GM18907 (cell line): ENCODE measurements around the gene ADGRG6.

Source experiments
- ATAC-seq: cut with Tn5 transposase; IDR thresholded peaks from one replicate; pipeline ENCODE4 v1.9.1; 2021; ENCODE audit warnings: mild to moderate bottlenecking, moderate library complexity; ENCODE audit not compliant: unreplicated experiment

Gene ADGRG6

GRCh38 chr6:142320366-142320765 is 18.6 kb downstream of the ADGRG6 start:
- ATAC-seq, result no peak

DNA sequence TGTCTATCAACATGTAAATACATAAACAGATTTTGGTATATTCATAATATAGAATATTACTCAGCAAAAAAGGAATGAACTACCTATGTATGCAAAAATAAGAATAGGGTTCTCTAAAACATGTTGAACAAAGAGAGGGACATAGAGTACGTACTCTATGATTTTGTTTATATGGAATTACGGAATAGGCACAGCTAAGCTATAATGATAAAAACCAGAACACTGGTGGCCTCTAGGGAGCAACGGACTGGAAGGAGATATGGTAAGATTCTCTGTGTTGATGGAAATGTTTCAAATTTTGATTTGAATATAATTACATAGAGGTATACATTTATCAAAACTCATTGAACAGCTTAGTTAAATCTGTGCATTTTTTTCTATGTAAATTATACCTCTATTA is 19.6 kb downstream of the ADGRG6 start:
- no peak for ATAC-seq

- no peak for ATAC-seq
These were observed 20.3 kb downstream of the ADGRG6 start for GRCh38 chr6:142322066-142322465.

DNA sequence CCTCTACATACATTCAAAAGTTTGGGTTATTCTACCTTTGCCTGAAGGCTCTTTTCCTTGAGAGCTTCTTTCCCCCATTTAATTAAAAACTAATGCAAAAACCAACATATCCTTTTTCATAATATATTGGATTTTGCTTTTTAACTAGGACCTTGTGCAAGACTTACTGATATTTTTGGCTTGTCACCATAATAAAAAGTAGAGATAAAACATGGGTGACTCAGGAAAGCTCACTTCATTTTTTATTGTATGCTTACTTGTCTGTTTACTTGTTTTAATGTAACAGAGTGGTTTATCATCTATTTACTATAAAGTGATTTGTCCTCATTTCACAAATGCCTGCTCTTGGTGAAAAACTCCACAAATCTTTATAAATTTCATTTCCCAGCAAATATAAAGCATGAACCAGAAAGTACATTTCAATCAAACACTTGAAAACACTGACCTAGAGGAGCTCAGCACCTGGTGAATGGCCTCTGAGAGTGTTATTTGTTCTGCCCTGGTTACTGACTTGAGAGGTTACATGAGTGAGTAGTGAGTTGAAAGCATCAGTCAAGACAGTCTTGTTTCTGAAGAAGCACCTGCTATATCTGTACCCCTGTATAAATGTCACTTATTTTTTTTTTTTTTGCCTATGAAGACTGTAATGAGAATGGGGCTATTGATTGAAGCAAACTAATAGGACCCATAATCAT is 20.8 kb downstream of the ADGRG6 start:
- no peak for ATAC-seq

- no peak for ATAC-seq
These were observed 21.6 kb downstream of the ADGRG6 start for GRCh38 chr6:142323377-142323776.

- no peak for ATAC-seq
These were observed 22.3 kb downstream of the ADGRG6 start for GRCh38 chr6:142324111-142324510.

DNA sequence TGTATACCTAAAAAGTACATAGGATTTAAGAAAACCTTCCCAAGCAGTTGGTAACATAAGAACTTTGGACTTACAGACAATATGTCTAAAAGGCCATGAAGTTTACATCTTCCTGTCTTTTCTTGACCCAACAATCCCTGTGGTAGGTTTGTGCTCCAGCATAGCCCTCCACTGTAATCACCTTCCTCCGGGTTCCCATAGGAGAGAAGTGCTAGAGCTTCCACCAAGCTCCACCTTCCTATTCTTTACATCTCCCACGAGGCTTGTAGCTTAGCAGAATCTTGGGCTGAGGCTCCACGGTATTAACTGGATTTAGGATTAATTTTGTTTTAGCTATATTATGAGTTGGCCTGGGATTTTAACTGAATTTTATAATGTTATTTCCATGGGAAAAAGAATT is 23.3 kb downstream of the ADGRG6 start:
- no peak for ATAC-seq

GRCh38 chr6:142326540-142326939 is 24.7 kb downstream of the ADGRG6 start:
- ATAC-seq, result no peak

- ATAC-seq, result no peak
These were observed 26.3 kb downstream of the ADGRG6 start for GRCh38 chr6:142328070-142328469.

DNA sequence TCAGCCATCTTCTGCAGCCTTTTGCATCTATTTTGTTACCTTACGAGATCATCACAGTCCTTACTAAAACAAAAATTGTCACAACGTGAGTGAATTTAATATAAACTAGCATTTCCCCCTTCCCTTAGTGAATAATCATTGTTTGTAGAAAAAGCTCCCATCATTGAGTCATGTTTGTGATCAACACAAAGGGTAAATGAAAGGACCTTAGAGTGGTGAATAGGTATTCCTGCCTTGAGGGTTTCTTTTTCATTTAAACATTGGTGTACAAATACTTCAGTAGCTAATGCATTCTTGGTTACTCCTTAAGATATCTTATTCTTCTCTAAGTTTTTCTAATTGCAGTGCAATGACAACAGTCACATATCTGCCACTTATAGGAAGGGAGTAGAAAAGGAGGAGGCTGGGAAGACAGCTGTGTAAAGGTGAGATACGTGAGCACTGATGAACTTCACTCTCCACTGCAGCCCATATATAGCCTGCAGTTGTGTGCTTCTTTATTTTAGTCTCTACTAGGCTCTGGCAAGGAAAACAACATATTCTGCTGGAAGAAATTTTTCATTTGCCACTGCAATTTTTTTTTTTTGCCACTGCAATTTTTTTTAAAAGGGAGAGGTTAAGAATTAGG is 27.8 kb downstream of the ADGRG6 start:
- no peak for ATAC-seq

- no peak for ATAC-seq
These were observed 29.3 kb downstream of the ADGRG6 start for GRCh38 chr6:142331075-142331551.

DNA sequence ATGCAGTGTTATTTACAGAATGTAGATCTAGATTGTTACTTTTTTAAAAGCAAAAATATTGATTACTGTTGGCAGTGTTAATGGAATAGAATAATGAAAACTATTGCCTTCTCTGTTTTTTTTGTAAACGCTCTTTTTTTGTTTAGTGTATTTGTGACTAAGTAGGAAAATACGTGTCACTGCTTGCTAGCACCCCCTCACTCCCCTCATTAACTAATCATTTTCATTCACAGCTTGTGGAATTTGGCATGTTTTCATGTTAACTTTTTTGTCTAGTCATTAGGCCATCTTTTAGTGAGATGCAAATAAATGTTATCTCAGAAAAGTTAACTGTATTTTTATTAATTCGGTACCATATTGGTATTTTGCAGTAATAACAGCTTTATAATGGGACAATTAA is 29.8 kb downstream of the ADGRG6 start:
- ATAC-seq, result no peak

GRCh38 chr6:142332393-142333098 is 30.7 kb downstream of the ADGRG6 start:
- ATAC-seq, result no peak

GRCh38 chr6:142333431-142333830 is 31.6 kb downstream of the ADGRG6 start:
- no peak for ATAC-seq

DNA sequence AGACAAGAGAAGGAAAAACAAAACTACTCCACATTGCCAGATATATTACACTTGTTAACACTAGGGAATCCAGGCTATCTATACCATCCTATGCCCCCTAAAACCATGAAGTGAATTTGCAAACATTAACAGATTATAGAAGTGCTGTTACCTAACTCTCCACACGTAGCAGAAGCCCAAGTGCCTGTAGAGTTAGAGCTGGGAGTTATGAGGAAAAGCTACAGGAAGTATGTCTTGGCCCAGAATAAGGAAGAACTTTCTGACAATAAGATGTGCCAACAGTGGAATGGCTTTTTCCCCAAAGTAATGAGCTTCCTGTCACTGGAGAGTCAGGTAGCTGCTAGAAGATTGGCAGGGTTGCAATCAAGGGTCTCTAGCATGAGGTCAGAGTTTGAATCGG is 32.5 kb downstream of the ADGRG6 start:
- no peak for ATAC-seq

DNA sequence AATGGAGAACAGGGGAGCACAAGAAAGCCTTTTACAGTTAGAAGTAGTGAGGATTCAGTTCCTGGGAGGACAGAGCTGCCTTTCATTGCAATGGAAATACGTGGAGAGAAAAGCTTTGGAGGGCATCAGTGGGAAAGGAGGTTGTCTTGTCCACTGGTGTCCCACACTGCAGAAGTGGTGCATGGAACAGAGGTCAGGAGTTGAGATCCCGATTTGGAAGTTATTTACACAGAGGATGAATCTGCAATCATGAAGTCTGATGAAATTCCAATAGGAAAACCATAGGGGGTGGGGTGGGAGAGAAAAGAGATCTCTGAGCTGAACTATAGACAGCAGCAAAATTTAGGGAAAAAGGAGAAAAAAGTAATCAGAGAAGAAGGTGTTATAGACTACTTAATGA is 33.6 kb downstream of the ADGRG6 start:
- no peak for ATAC-seq

GRCh38 chr6:142336183-142336582 is 34.4 kb downstream of the ADGRG6 start:
- no peak for ATAC-seq

GRCh38 chr6:142336787-142337186 is 35.0 kb downstream of the ADGRG6 start:
- no peak for ATAC-seq

DNA sequence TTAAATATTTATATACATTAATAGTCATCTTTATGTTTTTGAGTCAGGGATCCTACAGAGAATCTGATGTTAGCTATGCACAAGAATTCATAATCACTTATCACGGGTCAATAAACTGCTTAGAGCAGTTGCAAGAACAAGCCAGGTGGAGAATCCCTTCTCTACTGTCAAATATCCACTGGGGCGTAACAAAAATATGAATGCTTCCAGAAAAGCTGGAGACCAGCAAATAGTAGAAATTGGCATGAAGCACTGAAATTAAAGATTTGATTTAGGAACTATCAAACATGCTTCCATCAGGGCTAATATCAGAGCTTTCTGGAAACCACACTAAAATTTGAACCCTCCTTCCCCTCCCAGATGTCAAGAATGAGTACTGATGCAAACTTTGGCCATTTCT is 37.3 kb downstream of the ADGRG6 start:
- ATAC-seq, result no peak

- no peak for ATAC-seq
These were observed 38.3 kb downstream of the ADGRG6 start for GRCh38 chr6:142339968-142340658.

DNA sequence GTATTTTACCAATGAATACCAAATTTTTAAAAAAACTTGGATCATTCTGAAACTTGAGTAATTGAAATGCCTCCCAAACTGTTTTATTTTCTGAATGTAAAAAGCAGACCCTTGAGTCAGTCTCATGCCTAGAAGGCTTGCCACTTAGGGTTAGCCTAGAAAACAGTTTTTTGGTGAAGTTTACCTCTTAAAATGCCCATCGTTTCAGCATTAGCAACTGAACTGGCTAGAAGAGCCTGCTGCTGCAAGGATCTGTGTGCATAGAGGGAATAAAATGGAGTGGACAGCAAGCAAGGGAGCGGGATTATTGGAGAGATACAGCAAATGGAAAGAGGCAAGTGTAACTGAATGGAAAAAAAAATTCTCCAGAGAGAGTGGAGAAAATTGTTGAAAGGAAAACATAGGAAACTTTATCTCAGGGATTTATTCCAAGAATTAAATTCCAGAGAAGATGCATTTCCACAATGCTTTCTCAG is 40.1 kb downstream of the ADGRG6 start:
- ATAC-seq, result no peak
